GM12865 (cell line): Measurements from ENCODE around the gene SLC26A5.

Experiments
- DNase-seq: peaks from one replicate; pipeline ENCODE4 v3.0.0; 2010; ENCODE audit warnings: low read depth
- H3K4me3 ChIP-seq: 2 replicates; pipeline ENCODE4 v1.5.1; 2011; ENCODE audit warnings: mild to moderate bottlenecking, low read depth, low read length, control low read depth
- TF ChIP-seq, protein P1 (sequence below): IDR thresholded peaks from 2 replicates; pipeline ENCODE4 v1.5.1; 2011; ENCODE audit warnings: low read length, control low read depth, low read depth, inconsistent platforms; ENCODE audit not compliant: insufficient read depth; ENCODE audit errors: missing control alignments

SLC26A5 gene

DNA sequence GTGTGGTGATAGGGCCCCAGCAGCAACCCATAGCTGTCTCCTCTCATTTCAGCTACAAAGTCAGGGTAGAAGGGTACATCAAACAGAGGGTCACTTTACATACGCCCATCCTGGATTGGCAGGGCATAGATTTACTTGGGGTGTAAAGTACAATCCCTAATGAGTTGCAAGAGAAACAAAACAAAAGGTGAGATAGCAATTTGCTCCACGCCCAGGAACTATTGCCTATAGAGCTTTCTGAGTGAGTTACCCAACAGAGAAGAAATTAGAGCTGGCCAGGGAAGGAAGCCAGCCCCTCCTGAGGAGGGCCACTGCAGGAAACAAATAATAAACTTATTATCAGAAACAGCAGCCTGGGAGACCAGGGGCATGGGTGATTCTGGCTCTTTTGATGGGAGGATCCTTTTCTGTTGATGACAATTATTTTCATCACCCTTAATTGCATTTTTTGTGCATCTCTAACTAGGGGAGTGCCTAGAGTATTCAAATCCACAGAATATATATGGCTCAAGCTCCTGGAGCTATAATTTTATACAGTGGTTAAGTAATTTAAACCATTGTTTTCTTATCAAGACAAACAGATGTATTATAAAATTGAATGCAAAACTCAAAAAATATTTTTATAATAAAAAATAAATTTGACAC, 47.4 kb downstream of the SLC26A5 start:
- DNase-seq, result no peak
- TF ChIP-seq, protein P1, sequence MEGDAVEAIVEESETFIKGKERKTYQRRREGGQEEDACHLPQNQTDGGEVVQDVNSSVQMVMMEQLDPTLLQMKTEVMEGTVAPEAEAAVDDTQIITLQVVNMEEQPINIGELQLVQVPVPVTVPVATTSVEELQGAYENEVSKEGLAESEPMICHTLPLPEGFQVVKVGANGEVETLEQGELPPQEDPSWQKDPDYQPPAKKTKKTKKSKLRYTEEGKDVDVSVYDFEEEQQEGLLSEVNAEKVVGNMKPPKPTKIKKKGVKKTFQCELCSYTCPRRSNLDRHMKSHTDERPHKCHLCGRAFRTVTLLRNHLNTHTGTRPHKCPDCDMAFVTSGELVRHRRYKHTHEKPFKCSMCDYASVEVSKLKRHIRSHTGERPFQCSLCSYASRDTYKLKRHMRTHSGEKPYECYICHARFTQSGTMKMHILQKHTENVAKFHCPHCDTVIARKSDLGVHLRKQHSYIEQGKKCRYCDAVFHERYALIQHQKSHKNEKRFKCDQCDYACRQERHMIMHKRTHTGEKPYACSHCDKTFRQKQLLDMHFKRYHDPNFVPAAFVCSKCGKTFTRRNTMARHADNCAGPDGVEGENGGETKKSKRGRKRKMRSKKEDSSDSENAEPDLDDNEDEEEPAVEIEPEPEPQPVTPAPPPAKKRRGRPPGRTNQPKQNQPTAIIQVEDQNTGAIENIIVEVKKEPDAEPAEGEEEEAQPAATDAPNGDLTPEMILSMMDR, result no peak
- H3K4me3 ChIP-seq, result no peak overlapping the region

DNA sequence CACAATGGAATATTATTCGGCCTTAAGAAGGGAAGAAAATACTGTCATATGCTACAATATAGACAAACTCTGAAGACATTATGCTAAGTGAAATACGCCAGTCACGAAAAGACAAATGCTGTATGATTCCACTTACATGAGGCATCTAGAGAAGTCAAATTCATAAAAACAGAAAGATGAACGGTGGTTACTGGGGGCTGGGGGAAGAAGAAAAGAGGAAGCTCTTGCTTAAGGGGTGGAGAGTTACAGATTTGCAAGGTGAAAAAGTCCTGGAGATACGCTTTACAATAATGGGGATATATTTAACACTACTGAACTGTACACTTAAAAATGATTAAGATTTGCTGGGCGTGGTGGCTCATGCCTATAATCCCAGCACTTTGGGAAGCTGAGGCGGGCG, 49.5 kb downstream of the SLC26A5 start:
- no peak for DNase-seq
- no peak overlapping the region for H3K4me3 ChIP-seq
- TF ChIP-seq, protein P1, result no peak

DNA sequence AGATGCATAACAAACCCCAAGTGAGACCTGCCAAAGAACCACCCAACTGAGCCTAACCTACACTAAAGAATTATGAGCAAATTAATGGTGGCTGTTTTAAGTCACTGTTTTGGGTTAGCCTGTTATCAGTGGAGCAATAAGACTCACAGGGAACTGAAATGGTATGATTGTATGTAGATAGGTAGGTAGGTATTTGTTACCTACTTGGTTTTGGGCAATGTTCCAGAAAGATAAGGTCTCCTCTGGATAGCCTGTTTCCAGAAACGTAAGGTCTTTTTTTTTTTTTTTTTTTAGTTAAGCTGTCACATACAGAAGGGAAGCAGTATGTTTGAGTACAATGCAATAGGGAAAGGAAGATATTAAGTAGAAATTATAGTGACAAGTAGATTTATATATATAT, 50.9 kb downstream of the SLC26A5 start:
- no peak for DNase-seq
- TF ChIP-seq, protein P1, result no peak
- no peak overlapping the region for H3K4me3 ChIP-seq

DNA sequence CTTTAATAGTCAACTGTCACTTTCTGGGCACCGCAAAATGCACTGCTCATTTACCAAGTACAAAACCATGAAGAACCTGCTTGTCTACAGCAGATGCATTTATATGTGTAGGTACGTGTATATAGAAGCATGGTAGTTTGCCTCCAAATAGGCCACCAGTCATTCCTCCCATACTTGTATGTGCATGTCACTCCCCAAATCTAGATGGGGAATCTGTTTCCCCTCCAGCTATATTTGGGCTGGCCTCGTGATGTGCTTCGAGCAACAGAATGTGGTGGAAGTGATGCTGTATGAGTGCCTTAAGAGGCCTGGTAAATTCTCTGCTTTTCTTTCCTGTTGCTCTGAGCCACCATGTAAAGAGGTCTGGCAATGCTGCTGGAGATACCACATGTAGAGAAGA, 51.4 kb downstream of the SLC26A5 start:
- TF ChIP-seq, protein P1, result no peak
- no peak overlapping the region for H3K4me3 ChIP-seq
- no peak for DNase-seq

DNA sequence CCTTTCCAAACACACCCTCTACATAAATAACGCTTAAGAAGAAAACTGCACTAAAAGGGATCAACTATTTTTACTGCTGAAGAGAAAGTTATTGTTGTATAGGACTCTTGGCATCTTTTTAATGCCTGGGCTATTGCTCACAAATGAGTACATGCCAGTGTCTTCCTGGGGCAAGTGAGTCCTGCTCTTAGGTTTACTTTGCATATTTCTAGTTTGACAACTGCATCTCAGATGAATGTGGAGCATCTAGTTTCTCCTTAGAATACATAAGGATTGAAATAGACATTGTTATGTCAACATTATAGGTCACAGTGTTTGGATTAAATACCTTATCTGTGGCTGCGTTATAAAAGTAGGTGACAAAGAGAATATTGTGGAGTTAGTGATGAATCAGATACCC, 54.0 kb downstream of the SLC26A5 start:
- DNase-seq, result no peak
- TF ChIP-seq, protein P1, result no peak
- no peak overlapping the region for H3K4me3 ChIP-seq

DNA sequence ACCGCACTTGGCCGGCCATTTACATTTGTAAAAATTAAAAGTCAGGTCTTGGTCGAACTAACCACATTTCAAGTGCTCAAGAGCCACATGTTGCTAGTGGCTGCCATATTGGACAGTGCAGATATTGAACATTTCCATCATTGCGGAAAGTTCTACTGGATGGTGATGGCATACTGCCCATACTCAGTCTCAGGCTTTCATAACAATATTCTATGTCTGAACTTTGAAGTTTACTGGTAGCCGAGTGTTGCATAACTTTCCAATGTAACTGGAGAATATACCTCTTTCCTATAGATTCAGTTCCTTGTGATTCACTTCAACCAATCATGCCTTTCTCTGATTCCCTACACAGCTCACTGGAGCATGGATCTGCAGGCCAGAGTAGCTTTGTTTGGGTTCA, 54.9 kb downstream of the SLC26A5 start:
- TF ChIP-seq, protein P1, result no peak
- no peak for DNase-seq
- H3K4me3 ChIP-seq, result no peak overlapping the region

DNA sequence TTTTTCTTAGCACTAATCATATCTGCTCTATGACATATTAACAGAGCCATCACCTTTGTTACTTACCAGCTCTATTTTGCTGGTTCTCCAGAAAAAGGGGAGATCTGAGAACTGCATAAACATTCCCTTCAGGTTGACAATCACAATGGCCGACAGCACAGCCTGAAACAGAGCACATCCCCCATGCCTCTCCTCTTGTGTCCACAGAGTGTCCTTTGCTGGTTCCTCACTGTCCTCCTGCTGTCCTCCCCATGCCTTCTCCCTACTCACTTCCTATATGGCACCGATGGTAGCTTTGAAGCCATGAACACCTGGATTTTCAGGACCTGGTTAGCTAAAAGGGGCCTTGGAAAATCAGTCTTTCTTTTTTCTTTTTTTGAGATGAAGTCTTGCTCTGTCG, 56.7 kb downstream of the SLC26A5 start:
- TF ChIP-seq, protein P1, result no peak
- DNase-seq, result no peak

More for the DNA sequence above, 56.7 kb downstream of the SLC26A5 start:
- no peak overlapping the region for H3K4me3 ChIP-seq
